GM18519 (cell line): Measurements from ENCODE around the gene KRTAP10-9.
"Not testable (repeated sequence)": the region's sequence is repeated elsewhere in the genome, so short reads cannot be mapped to it uniquely, and the experiment has no call there.

Source experiments
- ATAC-seq: cut with Tn5 transposase; IDR thresholded peaks from one replicate; pipeline ENCODE4 v1.9.1; 2021; ENCODE audit warnings: mild to moderate bottlenecking, moderate library complexity; ENCODE audit not compliant: unreplicated experiment, low FRiP score

Gene KRTAP10-9

DNA sequence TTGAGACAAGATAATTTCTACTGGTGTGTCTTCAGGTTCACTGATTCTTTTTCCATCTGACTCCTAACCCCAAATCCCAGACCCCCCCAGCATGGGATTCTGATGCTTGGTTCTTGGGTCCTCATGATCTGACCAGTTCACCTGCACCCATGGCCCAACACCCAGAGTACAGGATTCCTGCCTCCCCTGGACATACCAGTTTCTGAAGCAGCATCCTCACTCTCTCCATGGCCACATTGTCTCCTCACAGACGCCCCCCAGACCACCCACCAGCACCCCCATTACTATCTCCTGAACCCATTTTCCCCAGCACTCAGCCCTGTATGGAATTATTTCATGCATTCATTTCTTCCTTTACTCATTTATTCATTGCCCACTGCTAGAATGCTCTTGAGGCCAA lies 30.0 kb downstream of the KRTAP10-9 start:
- ATAC-seq, result no peak

DNA sequence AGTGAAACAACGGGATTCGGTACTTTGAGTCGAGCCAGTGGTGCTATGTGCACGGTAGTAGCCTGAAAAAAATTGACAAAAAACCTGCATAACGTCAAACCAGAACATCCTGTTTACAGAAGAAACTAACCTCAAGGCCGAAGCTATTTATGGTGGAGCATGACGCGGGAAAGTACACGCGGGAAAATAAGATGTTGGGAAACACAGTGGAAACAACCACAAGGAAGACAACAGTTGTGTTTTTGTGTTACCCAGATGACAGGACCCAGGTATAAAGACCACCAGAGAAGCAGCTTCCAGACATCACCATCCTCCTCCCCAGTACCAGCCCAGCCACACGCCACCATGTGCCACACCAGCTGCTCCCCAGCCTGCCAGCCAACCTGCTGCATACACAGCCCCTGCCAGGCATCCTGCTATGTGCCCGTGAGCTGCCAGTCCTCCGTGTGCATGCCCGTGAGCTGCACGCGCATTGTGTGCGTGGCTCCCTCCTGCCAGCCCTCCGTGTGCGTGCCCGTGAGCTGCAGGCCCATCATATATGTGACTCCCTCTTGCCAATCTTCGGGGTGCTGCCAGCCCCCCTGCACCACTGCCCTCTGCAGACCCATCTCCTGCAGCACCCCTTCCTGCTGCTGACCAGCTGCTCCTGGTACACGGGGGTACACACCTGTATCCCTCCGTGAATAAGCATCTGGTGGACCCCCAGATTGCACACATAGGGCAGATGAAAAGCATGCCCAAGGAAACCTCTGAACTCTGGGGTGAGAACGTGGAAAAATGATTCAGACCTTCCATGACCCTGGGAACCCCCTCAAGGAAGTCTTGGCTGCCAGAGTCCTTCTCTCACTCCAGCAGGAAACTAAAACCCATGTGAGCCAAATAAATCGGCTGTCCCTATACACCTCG lies 31.0 kb downstream of the KRTAP10-9 start, which contains the start of gene KRTAP12-3:
Gene KRTAP12-3 (plus strand): TSS at position 298 of the 906 bp plus-strand sequence. CDS start 48 bp downstream, at position 346.
- no peak for ATAC-seq

DNA sequence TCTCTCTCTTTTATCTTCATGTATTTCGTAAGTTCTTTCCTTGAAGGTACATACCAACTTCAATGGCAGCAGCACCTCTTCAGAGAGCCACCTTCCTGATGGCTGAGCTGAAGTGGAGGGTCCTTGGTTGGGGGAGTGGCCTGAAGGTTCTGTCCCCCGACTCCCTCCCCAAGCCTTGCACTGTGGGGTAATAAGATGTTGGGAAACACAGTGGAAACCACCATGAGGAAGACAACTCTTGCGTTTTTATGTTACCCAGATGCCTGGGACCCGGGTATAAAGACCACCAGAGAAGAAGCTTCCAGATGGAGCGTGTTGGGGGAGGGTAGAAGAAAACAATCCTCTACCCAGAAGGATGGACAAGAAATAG lies 31.6 kb downstream of the KRTAP10-9 start:
- ATAC-seq, result no peak

DNA sequence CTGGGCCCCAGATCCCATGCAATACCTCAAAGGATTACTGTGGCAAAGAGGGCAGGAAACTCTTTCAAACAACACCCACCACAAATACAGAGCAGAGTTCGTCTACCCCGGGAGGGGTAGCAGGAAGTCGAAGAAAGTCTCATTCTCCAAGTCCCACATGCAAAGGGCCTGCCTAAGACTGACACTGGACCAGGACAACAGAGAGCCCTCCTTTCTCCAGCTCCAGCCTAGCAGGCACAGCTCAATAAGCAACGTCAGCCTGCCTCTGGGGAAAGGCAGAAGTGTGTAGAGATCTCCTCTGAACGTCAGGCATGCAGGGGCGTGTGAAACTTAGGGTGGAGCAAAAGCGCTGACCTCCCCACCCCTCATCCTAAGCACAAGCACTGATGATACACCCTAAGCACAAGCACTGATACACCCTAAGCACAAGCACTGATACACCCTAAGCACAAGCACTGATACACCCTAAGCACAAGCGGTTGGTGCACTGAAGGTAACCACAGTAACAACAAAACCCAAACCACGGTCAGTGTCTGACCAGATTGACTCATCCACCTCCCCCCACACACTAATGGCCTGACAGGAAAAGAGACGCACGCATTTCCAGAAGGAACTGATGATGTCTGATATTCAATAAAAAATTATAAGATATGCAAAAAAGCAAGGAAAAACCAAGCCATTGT lies 32.2 kb downstream of the KRTAP10-9 start:
- ATAC-seq, result no peak

- ATAC-seq, result not testable (repeated sequence)
Observed at GRCh38 chr21:44661567-44661966, 34.7 kb downstream of the KRTAP10-9 start.

DNA sequence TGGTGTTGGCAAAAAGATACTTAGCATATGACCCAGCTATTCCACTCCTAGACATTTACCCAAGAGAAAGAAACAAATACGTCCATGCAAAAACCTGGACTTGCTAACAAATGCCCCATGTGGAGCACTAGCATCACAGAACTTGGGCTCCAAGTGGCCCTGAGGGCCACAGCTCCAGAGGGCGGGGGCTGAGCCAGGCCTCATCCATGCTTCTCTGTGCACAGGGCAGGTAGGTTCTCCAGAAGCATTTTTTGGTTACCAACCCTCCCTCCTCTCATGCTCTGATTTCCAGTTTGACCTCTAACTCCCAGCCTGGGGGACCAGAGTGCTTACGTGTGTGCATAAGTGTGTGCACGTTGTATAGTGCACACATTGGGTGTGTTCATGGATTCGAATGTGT lies 37.8 kb downstream of the KRTAP10-9 start:
- ATAC-seq, result no peak

DNA sequence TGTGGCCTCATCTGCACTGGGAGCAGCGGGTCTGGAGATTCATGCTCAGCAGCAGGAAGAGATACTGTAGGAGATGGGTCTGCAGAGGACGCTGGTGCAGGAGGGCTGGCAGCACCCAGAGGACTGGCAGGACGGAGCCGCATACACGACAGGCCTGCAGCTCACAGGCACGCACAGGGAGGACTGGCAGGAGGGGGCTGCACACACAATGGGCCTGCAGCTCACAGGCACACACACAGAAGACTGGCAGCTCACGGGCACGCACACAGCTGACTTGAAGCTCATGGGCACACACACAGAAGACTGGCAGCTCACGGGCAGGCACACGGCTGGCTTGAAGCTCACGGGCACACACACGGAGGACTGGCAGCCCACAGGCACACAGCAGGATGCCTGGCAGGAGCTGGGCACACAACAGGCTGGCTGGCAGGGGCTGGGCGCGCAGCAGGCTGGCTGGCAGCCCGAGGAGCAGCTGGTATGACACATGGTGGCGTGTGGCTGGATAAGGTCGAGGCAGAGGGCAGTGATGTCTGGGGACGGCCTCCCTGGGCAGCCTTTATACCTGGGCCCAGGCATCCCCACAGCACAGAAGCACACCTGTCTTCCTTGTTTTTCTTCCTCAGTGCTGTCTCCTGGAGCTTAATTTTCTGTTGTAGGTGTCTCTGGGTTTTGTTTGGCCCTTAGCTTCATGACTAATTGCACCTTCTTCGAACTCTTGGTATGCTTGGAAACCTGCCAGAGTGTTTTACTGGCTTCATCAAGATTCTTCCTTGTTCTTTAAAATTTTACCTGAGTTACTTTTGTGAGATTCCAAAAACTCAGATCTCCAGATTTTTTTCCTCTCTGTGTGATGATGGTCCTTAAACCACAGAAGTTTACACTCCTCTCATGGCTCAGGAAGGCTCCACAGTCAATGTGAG lies 39.8 kb downstream of the KRTAP10-9 start, which contains the start of gene KRTAP12-2:
Gene KRTAP12-2 (minus strand): TSS at position 527 of the 920 bp plus-strand sequence. CDS start 41 bp downstream, at position 486.
- ATAC-seq, result no peak

DNA sequence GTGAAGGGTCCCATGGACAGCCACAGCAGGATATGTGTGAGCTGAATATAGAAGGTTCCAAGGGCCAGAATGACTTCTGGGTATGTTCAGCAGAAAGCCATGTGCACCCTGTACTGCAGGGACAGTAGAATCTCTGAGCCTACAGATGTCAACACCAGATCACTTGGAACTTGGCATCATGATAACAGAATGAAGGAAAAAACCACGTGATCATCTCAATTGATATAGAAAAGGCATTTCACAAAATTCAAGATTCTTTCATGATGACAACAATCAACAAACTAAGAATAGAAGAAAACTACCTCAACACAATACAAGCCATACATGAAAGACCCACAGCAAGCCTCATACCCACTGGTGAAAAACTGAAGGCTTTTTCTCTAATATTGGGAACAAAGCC lies 40.7 kb downstream of the KRTAP10-9 start:
- no peak for ATAC-seq

- ATAC-seq, result no peak
Observed at GRCh38 chr21:44670642-44671432, 43.9 kb downstream of the KRTAP10-9 start.

DNA sequence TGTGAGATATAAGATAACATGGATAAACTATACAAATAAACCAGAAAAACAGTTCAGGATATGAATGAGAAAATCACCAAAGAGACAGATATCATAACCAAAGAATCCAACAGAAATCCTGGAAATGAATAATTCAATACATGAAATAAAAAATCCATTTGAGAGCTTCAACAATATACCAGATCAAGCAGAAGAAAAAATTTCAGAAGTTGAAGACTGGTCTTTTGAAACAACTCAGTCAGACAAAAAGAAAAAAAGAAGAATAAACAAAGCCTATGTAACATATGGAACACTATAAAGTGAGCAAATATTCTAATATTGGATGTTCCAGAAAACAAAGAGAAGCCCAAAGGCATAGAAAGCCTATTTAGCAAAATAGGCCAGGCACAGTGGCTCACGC lies 45.0 kb downstream of the KRTAP10-9 start:
- ATAC-seq, result no peak

DNA sequence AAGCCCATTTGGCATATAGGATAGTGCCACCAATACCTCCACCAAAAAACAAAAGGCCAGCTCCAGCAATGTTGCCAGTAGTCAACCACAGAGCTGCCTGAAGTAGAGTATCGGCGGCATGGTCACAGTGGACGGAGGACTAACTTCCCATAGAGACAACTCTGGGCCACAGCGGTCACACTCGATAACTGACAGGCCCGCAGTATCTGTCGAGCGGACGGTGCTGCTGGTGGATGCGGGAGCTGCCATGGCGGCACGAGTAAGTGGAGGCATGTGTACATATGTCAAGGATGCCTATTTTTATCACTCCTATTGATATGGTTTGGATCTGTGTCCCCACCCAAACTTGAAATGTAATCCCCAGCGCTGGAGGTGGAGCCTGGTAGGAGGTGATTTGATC lies 51.0 kb downstream of the KRTAP10-9 start:
- ATAC-seq, result no peak
